HUES6 (cell line): ENCODE measurements around the gene AMER3.

Source experiments
- H3K27ac ChIP-seq: 2 replicates; pipeline ENCODE4 v1.7.0; 2013; ENCODE audit warnings: low read depth, mild to moderate bottlenecking, low read length, inconsistent platforms
- H3K27me3 ChIP-seq: 2 replicates; pipeline ENCODE4 v1.6.1; 2013; ENCODE audit warnings: low read length; ENCODE audit not compliant: control insufficient read depth, insufficient read depth
- H3K36me3 ChIP-seq: 2 replicates; pipeline ENCODE4 v1.6.1; 2013; ENCODE audit warnings: low read length; ENCODE audit not compliant: control insufficient read depth, insufficient read depth
- H3K4me1 ChIP-seq: 2 replicates; pipeline ENCODE4 v1.6.1; 2013; ENCODE audit warnings: low read length; ENCODE audit not compliant: control insufficient read depth, insufficient read depth
- H3K4me3 ChIP-seq: 2 replicates; pipeline ENCODE4 v1.5.1; 2013; ENCODE audit warnings: low read depth, low read length
- H3K9ac ChIP-seq: one replicate; pipeline ENCODE4 v1.6.1; 2013; ENCODE audit warnings: mild to moderate bottlenecking, low read length
- H3K9me3 ChIP-seq: 2 replicates; pipeline ENCODE4 v1.6.1; 2013; ENCODE audit warnings: low read depth, low read length; ENCODE audit not compliant: control insufficient read depth, insufficient read depth

Gene AMER3

DNA sequence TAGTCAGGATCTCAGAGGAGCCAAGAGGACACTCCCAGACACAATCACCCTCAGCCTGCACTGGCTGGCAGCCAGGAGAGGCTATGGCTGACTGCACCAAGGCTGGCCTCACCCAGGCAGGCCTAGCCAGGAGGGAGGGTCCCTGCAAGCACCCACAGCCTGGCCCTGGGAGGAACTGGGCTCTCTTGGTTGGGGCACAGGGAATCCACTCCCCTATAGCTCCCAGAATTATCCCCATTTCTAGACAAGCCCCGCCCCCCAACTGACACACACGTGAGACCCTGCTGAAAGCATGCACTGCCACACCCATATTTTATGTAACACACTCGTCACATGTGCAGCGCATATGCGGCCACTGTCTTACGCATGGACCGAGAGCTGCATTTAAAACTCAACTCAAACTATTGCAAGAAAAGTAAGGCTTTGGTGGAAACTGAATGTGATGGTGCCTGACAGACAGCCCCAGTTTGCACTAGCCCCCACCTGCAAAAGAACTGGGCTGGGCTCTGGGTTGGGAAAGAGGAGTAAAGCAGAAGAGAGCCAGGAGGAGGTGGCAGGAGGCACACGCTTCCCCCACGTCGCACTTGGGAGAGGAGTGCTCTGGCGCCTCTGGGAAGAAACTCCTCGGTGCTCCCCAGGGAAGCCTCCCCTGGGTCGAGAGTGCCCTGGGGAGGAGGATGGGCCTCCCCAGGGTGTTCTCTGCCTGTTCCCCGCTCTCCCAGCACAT lies 52.5 kb downstream of the AMER3 start:
- Histone ChIP-seq H3K4me3 (no peak overlapping the region), H3K9ac (no peak overlapping the region), H3K27ac (no peak overlapping the region), H3K4me1 (no peaks in the 10 kb centered on the region), H3K9me3 (no peaks in the 10 kb centered on the region), H3K36me3 (no peaks in the 10 kb centered on the region), H3K27me3 (no peaks in the 10 kb centered on the region)

DNA sequence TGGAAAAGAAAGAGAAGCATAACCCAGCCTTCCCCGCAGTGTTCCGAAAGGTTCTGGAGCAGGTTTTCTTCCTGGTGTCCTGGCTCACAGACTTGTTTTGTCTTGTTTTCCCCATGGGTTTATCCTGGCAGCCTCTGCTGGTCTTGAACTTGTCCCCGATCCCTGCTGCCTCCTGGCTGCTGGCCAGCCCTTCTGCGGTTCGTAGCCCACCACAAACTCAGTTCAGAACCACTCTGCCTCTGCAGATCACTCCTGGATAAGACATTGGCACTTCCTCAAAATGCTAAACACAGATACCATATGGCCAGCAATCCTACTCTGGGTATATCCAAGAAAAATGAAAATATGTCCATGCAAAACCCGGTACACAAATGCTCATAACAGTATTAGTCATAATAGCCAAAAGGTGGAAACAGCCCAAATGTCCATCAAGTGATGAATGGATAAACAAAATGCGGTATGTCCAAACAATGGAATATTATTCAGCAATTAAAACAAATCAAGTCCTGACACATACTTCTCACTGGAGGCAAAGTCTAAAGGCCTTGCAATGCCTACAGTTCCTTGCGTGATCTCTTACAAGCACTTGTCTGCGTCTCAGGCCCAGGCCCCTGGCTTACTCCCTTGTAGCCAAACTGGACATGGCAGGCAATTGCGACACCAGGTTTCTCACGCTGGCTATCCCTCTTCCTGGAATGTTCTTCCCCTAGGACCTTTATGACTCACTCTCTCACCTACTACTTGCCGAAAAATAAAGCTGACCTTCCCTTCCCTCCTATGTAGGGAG lies 53.3 kb downstream of the AMER3 start:
- H3K27me3 ChIP-seq, result no peaks in the 10 kb centered on the region
- H3K9me3 ChIP-seq, result no peaks in the 10 kb centered on the region
- no peak overlapping the region for H3K27ac ChIP-seq
- no peak overlapping the region for H3K4me3 ChIP-seq
- H3K4me1 ChIP-seq, result no peaks in the 10 kb centered on the region
- H3K36me3 ChIP-seq, result no peaks in the 10 kb centered on the region
- H3K9ac ChIP-seq, result no peak overlapping the region

DNA sequence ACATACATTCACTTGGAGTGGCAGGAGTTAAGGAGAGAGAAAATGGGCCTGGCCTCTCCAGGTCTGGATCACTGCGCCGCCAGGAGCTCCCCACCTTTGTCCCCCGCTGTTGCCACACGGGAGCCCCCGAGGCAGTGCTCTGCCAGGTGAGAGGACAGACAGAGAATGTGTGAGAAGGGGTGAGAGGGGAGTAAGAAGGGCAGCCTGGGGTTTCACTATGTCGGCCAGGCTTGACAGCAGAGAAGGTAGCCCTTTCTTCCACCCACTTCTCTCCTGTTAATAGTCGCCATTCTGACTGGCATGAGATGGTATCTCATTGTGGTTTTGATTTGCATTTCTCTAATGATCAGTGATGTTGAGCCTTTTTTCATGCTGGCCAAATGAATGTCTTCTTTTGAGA lies 55.1 kb downstream of the AMER3 start:
- H3K36me3 ChIP-seq, result no peaks in the 10 kb centered on the region
- no peaks in the 10 kb centered on the region for H3K4me1 ChIP-seq
- H3K27ac ChIP-seq, result no peak overlapping the region
- H3K27me3 ChIP-seq, result no peaks in the 10 kb centered on the region
- no peak overlapping the region for H3K4me3 ChIP-seq
- no peak overlapping the region for H3K9ac ChIP-seq
- no peaks in the 10 kb centered on the region for H3K9me3 ChIP-seq

DNA sequence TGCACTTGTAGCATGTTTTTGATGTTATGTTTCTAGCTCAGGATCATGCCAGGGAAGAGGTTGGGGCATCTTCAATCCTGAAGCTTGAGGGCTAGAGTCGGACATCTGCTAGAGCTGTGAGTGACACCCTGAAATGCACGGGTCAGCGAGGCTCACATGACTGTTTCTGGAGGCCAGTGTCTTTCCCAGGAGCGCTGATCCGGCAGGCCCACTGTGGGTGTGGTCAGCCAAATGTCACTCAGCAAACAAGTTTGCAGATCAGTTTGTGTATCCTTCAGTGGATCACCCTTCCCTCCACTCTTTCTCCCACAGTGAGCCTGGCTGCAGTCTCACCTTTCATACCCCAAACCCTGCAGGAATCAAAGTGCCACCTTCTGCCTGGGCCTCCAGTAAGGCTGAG lies 58.4 kb downstream of the AMER3 start:
- Histone ChIP-seq H3K9ac (no peak overlapping the region), H3K27me3 (no peaks in the 10 kb centered on the region), H3K9me3 (no peaks in the 10 kb centered on the region), H3K36me3 (no peaks in the 10 kb centered on the region), H3K4me1 (no peaks in the 10 kb centered on the region), H3K27ac (no peak overlapping the region), H3K4me3 (no peak overlapping the region)

DNA sequence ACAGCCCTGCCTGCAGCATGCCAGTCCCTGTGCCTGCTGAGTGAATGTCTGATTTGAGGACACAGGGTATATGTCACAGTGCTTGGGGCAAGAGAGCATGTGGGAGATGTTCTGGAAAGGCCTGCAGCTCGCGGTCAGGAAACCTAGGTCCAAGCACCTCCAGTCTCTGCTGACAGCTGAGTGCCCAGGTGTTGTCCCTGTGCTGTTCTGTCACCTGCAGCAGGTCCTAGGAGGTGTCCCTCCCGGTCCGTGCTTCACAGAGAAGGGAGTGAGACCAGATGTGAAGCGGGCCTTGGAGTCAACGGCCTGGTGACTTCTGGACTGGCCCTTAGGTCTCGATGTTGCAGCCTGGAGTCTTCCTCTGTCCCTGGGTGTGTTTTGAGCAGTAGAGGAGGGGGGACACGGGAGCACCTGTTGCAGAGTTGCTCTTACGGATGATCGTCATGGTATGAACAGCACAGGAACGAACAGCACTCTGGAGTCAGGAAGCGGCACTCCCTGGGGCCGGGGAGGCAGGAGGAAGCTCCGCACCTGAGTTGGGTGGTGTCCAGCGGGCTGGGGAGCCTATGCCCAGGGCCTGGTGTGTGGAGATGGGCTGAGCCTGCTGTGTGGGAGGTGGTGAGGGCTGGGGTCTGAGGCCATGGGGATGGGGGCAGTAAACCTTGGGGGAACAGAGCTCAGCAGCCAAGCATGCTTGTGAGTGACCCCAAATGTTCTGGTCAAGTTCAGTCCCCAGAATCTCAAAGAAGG lies 59.8 kb downstream of the AMER3 start:
- H3K4me3 ChIP-seq, result no peak overlapping the region
- H3K4me1 ChIP-seq, result peaks cover 11% of the 10 kb centered on the region
- H3K9me3 ChIP-seq, result no peaks in the 10 kb centered on the region
- no peaks in the 10 kb centered on the region for H3K27me3 ChIP-seq
- no peak overlapping the region for H3K27ac ChIP-seq
- H3K9ac ChIP-seq, result no peak overlapping the region
- H3K36me3 ChIP-seq, result no peaks in the 10 kb centered on the region
